ENCODE results near the gene LRCH3. TPM values are rescaled to one million over a fixed set of nuclear protein-coding genes. Genes with fewer than 3 reads are reported as not detected.

Gene LRCH3
- polyA plus RNA-seq, 1 donor from 2014 or later = 41.4 TPM

DNA sequence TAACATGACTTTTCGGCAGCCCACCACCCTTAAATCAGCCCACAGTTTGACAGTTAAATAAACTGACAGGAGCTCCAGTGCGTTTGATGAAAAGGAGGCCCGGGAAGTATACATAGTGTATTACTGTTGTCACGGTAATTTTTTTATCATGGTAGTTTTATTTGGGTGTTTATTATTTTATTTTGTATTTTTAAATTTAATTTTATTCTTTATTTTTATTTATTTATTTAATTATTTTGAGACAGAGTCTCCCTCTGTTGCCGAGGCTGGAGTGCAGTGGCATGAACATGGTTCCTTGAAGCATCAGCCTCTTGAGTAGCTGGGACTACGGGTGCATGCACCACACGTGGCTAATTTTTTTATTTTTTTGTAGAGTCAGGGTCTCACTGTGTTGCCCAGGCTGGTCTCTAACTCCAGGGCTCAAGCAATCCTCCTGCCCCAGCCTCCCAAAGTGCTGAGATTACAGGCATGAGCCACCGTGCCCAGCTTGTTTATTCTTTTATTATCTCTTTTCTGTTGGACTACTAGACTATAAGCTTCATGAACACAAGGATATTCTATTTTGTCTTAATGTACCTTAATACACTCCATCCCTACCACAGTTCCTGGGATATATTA, 65.3 kb downstream of the LRCH3 start:
- no peaks in the 10 kb centered on the region for H3K9me2 ChIP-seq (ENCODE audit: insufficient read depth, low read length)
- H4K20me1 ChIP-seq (ENCODE audit: insufficient read depth) = no peaks in the 10 kb centered on the region
- no peaks in the 10 kb centered on the region for H3K36me3 ChIP-seq (ENCODE audit: insufficient read depth, low read length)
- H3K9ac ChIP-seq (ENCODE audit: low read length) = no peak overlapping the region
- no peaks in the 10 kb centered on the region for H3K27me3 ChIP-seq (ENCODE audit: insufficient read depth, low read depth, low read length)
- no peaks in the 10 kb centered on the region for H3K79me2 ChIP-seq (replicated peaks; ENCODE audit: insufficient read depth, low read length)
- H3K4me3 ChIP-seq (ENCODE audit: low read length) = no peak overlapping the region
- TF ChIP-seq EZH2 (IDR thresholded peaks at IDR 0.05; ENCODE audit: borderline replicate concordance, insufficient read depth, low read length, poor library complexity, severe bottlenecking) (no peak), RAD21 (conservative IDR thresholded peaks at IDR 0.05) (no peak), MXI1 (conservative IDR thresholded peaks at IDR 0.05; ENCODE audit: poor library complexity, severe bottlenecking) (no peak), EP300 (conservative IDR thresholded peaks at IDR 0.05; ENCODE audit: poor library complexity, severe bottlenecking) (no peak), SMC3 (conservative IDR thresholded peaks at IDR 0.05; ENCODE audit: poor library complexity) (no peak), REST (IDR thresholded peaks at IDR 0.05; ENCODE audit: borderline replicate concordance) (no peak)
- H3K4me2 ChIP-seq (ENCODE audit: low read length) = no peak overlapping the region
- H2AFZ ChIP-seq (ENCODE audit: low read depth, low read length) = no peak overlapping the region
- H3F3A ChIP-seq (ENCODE audit: insufficient read depth, low read length, poor library complexity, severe bottlenecking) = no peaks in the 10 kb centered on the region
- no peaks in the 10 kb centered on the region for H3K9me3 ChIP-seq (ENCODE audit: low read length)
- H3K27ac ChIP-seq (ENCODE audit: low read length) = no peak overlapping the region

GRCh38 chr3:197858133-197858532, 67.1 kb downstream of the LRCH3 start:
- Histone ChIP-seq H3K9ac (ENCODE audit: low read length) (no peak overlapping the region), H3K27ac (ENCODE audit: low read length) (peak overlapping the region; percentile 21), H3K4me2 (ENCODE audit: low read length) (no peak overlapping the region)

More at GRCh38 chr3:197858133-197858532, 67.1 kb downstream of the LRCH3 start:
- no peaks in the 10 kb centered on the region for H3K9me2 ChIP-seq (ENCODE audit: insufficient read depth, low read length)
- no peak overlapping the region for H3K4me3 ChIP-seq (ENCODE audit: low read length)
- TF ChIP-seq SMC3 (conservative IDR thresholded peaks at IDR 0.05; ENCODE audit: poor library complexity) (no peak), EP300 (conservative IDR thresholded peaks at IDR 0.05; ENCODE audit: poor library complexity, severe bottlenecking) (no peak), REST (IDR thresholded peaks at IDR 0.05; ENCODE audit: borderline replicate concordance) (no peak), CTCF (IDR thresholded peaks at IDR 0.05; ENCODE audit: poor library complexity, severe bottlenecking) (no peak), POLR2AphosphoS5 (IDR thresholded peaks at IDR 0.05) (no peak)
- H3F3A ChIP-seq (ENCODE audit: insufficient read depth, low read length, poor library complexity, severe bottlenecking) = no peaks in the 10 kb centered on the region
- H4K20me1 ChIP-seq (ENCODE audit: insufficient read depth) = no peaks in the 10 kb centered on the region
- H3K9me3 ChIP-seq (ENCODE audit: low read length) = no peaks in the 10 kb centered on the region
- H3K36me3 ChIP-seq (ENCODE audit: insufficient read depth, low read length) = no peaks in the 10 kb centered on the region
- H2AFZ ChIP-seq (ENCODE audit: low read depth, low read length) = no peak overlapping the region
- H3K27me3 ChIP-seq (ENCODE audit: insufficient read depth, low read depth, low read length) = no peaks in the 10 kb centered on the region
- H3K79me2 ChIP-seq (replicated peaks; ENCODE audit: insufficient read depth, low read length) = no peaks in the 10 kb centered on the region

Measured in neural cell (in vitro differentiated cells).